ENCODE results near the gene PJA2. TPM values are rescaled to one million over a fixed set of nuclear protein-coding genes. Genes with fewer than 3 reads are reported as not detected.
"Not testable (repeated sequence)": the region's sequence is repeated elsewhere in the genome, so short reads cannot be mapped to it uniquely, and the experiment has no call there.

Gene PJA2
- total and polyA plus RNA-seq, 4 donors = 23.6 to 69.2 (median 42.8) TPM

DNA sequence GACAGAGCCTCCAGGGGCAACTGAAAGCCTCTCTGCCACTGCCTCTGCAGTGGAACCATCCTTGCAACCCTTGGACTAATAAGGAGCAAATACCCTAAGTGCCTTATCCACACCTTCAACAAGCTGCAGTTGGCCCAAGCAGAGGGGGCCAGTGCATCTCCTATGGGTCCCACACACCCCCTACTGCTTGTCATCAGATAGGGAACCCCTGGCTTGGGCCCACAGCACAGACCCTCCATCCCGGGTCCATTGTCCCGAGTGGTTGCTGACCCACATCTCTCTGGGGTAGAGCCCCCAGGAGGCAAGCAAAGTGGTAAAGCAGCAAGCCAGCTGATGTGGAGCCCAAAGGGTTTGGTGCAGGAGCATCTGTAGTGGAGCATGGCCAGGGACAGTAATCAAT is 119.5 kb downstream of the PJA2 start:
- Histone ChIP-seq H3K27me3 (ENCODE audit: control insufficient read depth in 4 of 4, insufficient read depth in 4 of 4, low read length in 3 of 4) (no peaks in the 10 kb centered on the region), H3K9ac (ENCODE audit: low read depth in 1 of 2, low read length in 2 of 2) (no peak overlapping the region), H3K36me3 (ENCODE audit: control insufficient read depth in 4 of 4, insufficient read depth in 3 of 4, low read depth in 1 of 4, low read length in 3 of 4) (no peaks in the 10 kb centered on the region), H3K9me3 (ENCODE audit: control insufficient read depth in 4 of 4, low read length in 3 of 4) (peaks cover 0 to 4% (median 3%) of the 10 kb centered on the region in 4 donors), H3K4me1 (ENCODE audit: control insufficient read depth in 4 of 4, insufficient read depth in 4 of 4, low read length in 3 of 4) (peaks cover 0 to 4% (median 0%) of the 10 kb centered on the region in 4 donors), H3K27ac (ENCODE audit: low read depth in 1 of 2, low read length in 2 of 2) (no peak overlapping the region), H3K4me3 (ENCODE audit: low read depth in 1 of 3, low read length in 3 of 3) (no peak overlapping the region)
- WGBS = 96% methylated on average over 2 of the region's 2 CpGs
- TF ChIP-seq NR2F2 (IDR thresholded peaks at IDR 0.05) = no peak
- TF ChIP-seq TAF1 (conservative IDR thresholded peaks at IDR 0.05) = no peak
- no peak for TF ChIP-seq HNF4A (conservative IDR thresholded peaks at IDR 0.05)
- TF ChIP-seq, protein P1, sequence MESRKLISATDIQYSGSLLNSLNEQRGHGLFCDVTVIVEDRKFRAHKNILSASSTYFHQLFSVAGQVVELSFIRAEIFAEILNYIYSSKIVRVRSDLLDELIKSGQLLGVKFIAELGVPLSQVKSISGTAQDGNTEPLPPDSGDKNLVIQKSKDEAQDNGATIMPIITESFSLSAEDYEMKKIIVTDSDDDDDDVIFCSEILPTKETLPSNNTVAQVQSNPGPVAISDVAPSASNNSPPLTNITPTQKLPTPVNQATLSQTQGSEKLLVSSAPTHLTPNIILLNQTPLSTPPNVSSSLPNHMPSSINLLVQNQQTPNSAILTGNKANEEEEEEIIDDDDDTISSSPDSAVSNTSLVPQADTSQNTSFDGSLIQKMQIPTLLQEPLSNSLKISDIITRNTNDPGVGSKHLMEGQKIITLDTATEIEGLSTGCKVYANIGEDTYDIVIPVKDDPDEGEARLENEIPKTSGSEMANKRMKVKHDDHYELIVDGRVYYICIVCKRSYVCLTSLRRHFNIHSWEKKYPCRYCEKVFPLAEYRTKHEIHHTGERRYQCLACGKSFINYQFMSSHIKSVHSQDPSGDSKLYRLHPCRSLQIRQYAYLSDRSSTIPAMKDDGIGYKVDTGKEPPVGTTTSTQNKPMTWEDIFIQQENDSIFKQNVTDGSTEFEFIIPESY (IDR thresholded peaks at IDR 0.05) = no peak
- no peak for TF ChIP-seq SP1 (IDR thresholded peaks at IDR 0.05)
- TF ChIP-seq, protein P2, sequence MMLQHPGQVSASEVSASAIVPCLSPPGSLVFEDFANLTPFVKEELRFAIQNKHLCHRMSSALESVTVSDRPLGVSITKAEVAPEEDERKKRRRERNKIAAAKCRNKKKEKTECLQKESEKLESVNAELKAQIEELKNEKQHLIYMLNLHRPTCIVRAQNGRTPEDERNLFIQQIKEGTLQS (IDR thresholded peaks at IDR 0.05) = no peak
- TF ChIP-seq FOXA1 (IDR thresholded peaks at IDR 0.05) = no peak
- no peak for TF ChIP-seq EGR1 (IDR thresholded peaks at IDR 0.05; ENCODE audit: low read depth in 2 of 2)
- TF ChIP-seq REST (IDR thresholded peaks at IDR 0.05) = no peak
- no peak for TF ChIP-seq HNF4G (IDR thresholded peaks at IDR 0.05)
- TF ChIP-seq JUND (IDR thresholded peaks at IDR 0.05) = no peak
- TF ChIP-seq YY1 (IDR thresholded peaks at IDR 0.05) = no peak
- TF ChIP-seq RXRA (IDR thresholded peaks at IDR 0.05) = no peak
- TF ChIP-seq GABPA (IDR thresholded peaks at IDR 0.05 in 1 of 2, conservative IDR thresholded peaks at IDR 0.05 in 1 of 2) = no peak
- no peak for DNase-seq (ENCODE audit: low spot score)

GRCh38 chr5:109286628-109287027 is 123.1 kb downstream of the PJA2 start:
- not testable (repeated sequence) for H3K27me3 ChIP-seq (ENCODE audit: control insufficient read depth in 4 of 4, insufficient read depth in 4 of 4, low read length in 3 of 4); H3K27ac ChIP-seq (ENCODE audit: low read depth in 1 of 2, low read length in 2 of 2); DNase-seq (ENCODE audit: low spot score); H3K9me3 ChIP-seq (ENCODE audit: control insufficient read depth in 4 of 4, low read length in 3 of 4); H3K4me3 ChIP-seq (ENCODE audit: low read depth in 1 of 3, low read length in 3 of 3); H3K4me1 ChIP-seq (ENCODE audit: control insufficient read depth in 4 of 4, insufficient read depth in 4 of 4, low read length in 3 of 4); H3K9ac ChIP-seq (ENCODE audit: low read depth in 1 of 2, low read length in 2 of 2); H3K36me3 ChIP-seq (ENCODE audit: control insufficient read depth in 4 of 4, insufficient read depth in 3 of 4, low read depth in 1 of 4, low read length in 3 of 4)
- WGBS = 97% methylated on average over 4 of the region's 4 CpGs
